ENCODE data around the gene RGS13. TPM values are rescaled to one million over a fixed set of nuclear protein-coding genes. Genes with fewer than 3 reads are reported as not detected.

RGS13 gene
- total and polyA plus RNA-seq, 11 donors: 0.17 to 0.45 (median 0.19) TPM; not detected in 8

- TF ChIP-seq POLR2A (IDR thresholded peaks at IDR 0.05): no peak
- no peak for TF ChIP-seq CTCF (IDR thresholded peaks at IDR 0.05)
- no peaks in the 10 kb centered on the region for H3K36me3 ChIP-seq
- 77 to 81% (median 80%) methylated on average over 6 of the region's 6 CpGs for WGBS, 4 donors
Measured at GRCh38 chr1:192630521-192631287, 5.2 kb upstream of the RGS13 start.

GRCh38 chr1:192631749-192632148 is 4.2 kb upstream of the RGS13 start:
- Histone ChIP-seq H3K36me3 (no peaks in the 10 kb centered on the region), H3K27ac (no peak overlapping the region), H3K9me3 (no peaks in the 10 kb centered on the region), H3K4me3 (no peak overlapping the region), H3K27me3 (no peaks in the 10 kb centered on the region), H3K4me1 (peaks cover 0 to 39% (median 7%) of the 10 kb centered on the region in 12 donors)
- intact Hi-C loops (cut with DNase I): loop anchor here in 1 of 10 donors (10.0 kb wide), 1 partner anchor 163 kb away; no protein-coding TSS in a partner anchor
- no peak for ATAC-seq
- no peak for TF ChIP-seq CTCF (IDR thresholded peaks at IDR 0.05)
- no peak for TF ChIP-seq POLR2A (IDR thresholded peaks at IDR 0.05)
- no peak for DNase-seq

More at GRCh38 chr1:192630521-192631287, 5.2 kb upstream of the RGS13 start:
- no peak overlapping the region for H3K4me3 ChIP-seq
- intact Hi-C loops (cut with DNase I): loop anchor here in 1 of 10 donors (10.0 kb wide), 1 partner anchor 164 kb away; no protein-coding TSS in a partner anchor
- no peak for DNase-seq
- no peak overlapping the region for H3K27ac ChIP-seq
- ATAC-seq: no peak
- no peaks in the 10 kb centered on the region for H3K27me3 ChIP-seq
- no peaks in the 10 kb centered on the region for H3K9me3 ChIP-seq
- H3K4me1 ChIP-seq: peaks cover 0 to 45% (median 12%) of the 10 kb centered on the region in 12 donors

GRCh38 chr1:192632188-192632587 is 3.8 kb upstream of the RGS13 start:
- H3K4me1 ChIP-seq: peaks cover 0 to 36% (median 5%) of the 10 kb centered on the region in 12 donors
- intact Hi-C loops (cut with DNase I): loop anchor here in 1 of 10 donors (10.0 kb wide), 1 partner anchor 163 kb away; no protein-coding TSS in a partner anchor
- no peaks in the 10 kb centered on the region for H3K9me3 ChIP-seq
- H3K36me3 ChIP-seq: no peaks in the 10 kb centered on the region
- no peak for DNase-seq
- TF ChIP-seq POLR2A (IDR thresholded peaks at IDR 0.05) (no peak), CTCF (IDR thresholded peaks at IDR 0.05) (no peak)
- H3K27ac ChIP-seq: no peak overlapping the region
- 61 to 84% (median 71%) methylated on average over 3 of the region's 3 CpGs for WGBS, 4 donors
- H3K27me3 ChIP-seq: no peaks in the 10 kb centered on the region
- no peak overlapping the region for H3K4me3 ChIP-seq
- no peak for ATAC-seq

- no peak overlapping the region for H3K4me3 ChIP-seq
- intact Hi-C loops (cut with DNase I): loop anchor here in 1 of 10 donors (10.0 kb wide), 1 partner anchor 162 kb away; no protein-coding TSS in a partner anchor
- 69 to 76% (median 71%) methylated on average over 6 of the region's 6 CpGs for WGBS, 4 donors
- H3K9me3 ChIP-seq: no peaks in the 10 kb centered on the region
- H3K36me3 ChIP-seq: no peaks in the 10 kb centered on the region
- ATAC-seq (no peak), DNase-seq (no peak)
- TF ChIP-seq CTCF (IDR thresholded peaks at IDR 0.05): no peak
- no peak for TF ChIP-seq POLR2A (IDR thresholded peaks at IDR 0.05)
- H3K27me3 ChIP-seq: no peaks in the 10 kb centered on the region
- no peak overlapping the region for H3K27ac ChIP-seq
- H3K4me1 ChIP-seq: peaks cover 0 to 33% (median 5%) of the 10 kb centered on the region in 12 donors
Measured at GRCh38 chr1:192632641-192633532, 3.1 kb upstream of the RGS13 start.
